HG03378 (cell line): ENCODE measurements around the gene ERBIN.
"Not testable (repeated sequence)": the region's sequence is repeated elsewhere in the genome, so short reads cannot be mapped to it uniquely, and the experiment has no call there.

ENCODE experiments used
- ATAC-seq: cut with Tn5 transposase; IDR thresholded peaks from one replicate; pipeline ENCODE4 v1.9.1; 2021; ENCODE audit warnings: mild to moderate bottlenecking, moderate library complexity; ENCODE audit not compliant: unreplicated experiment

Gene ERBIN, protein sequence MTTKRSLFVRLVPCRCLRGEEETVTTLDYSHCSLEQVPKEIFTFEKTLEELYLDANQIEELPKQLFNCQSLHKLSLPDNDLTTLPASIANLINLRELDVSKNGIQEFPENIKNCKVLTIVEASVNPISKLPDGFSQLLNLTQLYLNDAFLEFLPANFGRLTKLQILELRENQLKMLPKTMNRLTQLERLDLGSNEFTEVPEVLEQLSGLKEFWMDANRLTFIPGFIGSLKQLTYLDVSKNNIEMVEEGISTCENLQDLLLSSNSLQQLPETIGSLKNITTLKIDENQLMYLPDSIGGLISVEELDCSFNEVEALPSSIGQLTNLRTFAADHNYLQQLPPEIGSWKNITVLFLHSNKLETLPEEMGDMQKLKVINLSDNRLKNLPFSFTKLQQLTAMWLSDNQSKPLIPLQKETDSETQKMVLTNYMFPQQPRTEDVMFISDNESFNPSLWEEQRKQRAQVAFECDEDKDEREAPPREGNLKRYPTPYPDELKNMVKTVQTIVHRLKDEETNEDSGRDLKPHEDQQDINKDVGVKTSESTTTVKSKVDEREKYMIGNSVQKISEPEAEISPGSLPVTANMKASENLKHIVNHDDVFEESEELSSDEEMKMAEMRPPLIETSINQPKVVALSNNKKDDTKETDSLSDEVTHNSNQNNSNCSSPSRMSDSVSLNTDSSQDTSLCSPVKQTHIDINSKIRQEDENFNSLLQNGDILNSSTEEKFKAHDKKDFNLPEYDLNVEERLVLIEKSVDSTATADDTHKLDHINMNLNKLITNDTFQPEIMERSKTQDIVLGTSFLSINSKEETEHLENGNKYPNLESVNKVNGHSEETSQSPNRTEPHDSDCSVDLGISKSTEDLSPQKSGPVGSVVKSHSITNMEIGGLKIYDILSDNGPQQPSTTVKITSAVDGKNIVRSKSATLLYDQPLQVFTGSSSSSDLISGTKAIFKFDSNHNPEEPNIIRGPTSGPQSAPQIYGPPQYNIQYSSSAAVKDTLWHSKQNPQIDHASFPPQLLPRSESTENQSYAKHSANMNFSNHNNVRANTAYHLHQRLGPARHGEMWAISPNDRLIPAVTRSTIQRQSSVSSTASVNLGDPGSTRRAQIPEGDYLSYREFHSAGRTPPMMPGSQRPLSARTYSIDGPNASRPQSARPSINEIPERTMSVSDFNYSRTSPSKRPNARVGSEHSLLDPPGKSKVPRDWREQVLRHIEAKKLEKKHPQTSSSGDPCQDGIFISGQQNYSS (N-terminal part only)

DNA sequence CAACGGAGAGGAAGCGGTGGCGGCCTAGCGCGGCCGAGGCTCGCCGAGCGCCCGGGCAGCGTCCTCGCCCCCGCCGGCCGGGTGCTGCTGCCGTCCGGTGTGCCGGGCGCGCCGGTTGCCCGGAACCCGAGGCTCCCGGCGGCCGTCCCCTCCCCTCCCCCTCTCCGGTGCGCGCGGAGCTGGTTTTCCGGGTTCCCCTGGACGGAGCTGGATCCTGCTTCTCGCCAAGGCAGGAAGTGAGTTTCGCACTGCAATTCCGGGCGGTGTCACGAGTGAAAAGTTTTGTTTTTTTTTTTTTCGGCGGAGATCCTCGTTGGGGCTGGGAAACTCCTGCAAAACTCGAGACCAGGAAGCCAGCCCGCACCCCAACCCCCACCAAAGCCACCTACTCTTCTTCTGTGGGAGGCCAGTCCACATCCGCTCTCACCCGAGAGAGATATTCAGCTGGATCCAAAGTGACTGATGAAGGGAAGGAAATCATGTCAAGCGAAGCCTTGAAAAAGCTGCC, at the start of gene ERBIN:
ERBIN (plus strand) TSS at position 300 of the 508 bp plus-strand sequence. CDS start 66,144 bp downstream, outside the sequence.
- ATAC-seq: peak; percentile 23

DNA sequence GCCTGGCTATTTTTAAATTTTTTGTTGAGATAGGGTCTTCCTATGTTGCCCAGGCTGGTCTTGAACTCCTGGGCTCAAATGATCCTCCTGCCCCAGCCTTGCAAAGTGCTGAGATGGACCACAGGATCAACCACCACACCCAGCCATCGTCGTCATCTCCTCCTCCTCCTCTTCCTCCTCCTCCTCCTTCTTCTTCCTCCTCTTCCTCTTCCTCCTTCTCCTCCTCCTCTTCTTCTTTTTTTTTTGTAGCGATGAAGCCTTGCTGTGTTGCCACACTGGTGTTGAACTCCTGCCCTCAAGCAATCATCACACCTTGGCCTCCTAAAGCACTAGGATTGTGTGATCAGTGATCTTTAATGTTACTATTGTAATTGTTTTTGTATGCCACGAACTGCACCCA, 49.4 kb upstream of the ERBIN start:
- ATAC-seq: no peak

DNA sequence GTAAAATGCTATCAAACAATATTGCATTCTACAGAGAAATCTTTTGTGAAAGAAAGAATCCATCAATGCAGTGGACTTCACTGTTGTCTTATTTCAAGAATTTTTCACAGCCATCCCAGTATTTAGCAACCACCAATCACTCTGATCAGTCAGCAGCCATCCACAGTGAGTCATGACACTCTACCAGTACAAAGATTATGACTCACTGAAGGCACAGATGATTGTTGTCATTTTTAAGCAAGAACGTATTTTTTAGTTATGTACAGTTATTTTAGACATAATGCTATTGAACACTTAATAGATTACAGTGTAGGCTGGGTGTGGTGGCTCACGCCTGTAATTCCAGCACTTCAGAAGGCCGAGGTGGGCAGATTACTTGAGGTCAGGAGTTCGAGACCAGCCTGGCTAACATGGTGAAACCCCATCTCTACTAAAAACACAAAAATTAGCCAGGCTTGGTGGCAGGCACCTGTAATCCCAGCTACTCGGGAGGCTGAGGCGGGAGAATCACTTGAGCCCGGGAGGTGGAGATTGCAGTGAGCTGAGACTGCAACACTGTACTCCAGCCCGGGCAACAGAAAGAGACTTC, 46.6 kb upstream of the ERBIN start:
- not testable (repeated sequence) for ATAC-seq

DNA sequence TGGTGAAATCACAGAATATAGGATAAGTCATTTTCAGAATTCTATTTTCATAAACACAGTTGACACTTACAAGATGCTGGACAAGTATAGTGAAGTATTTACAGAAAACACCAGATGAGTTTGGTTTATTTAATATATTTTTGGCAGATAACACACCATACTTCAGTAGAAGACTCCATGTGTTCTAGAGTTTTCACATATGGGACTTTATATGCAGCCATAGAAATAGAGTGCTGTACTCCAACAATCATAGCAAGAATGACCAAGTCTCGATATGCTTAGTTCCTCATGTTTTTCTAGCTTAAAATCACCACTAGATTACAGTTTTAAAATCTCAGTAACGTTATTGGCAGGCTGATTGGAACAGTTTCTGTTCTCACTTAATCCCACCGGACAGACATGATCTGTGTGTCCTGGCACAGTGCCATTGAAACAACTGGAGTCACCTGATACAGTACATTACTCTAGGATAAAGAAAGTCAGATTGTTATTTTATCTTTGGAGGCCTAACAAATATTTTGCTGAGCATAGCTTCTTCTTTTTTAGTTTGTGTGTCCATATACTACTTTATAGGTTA, 45.8 kb upstream of the ERBIN start:
- ATAC-seq: no peak

DNA sequence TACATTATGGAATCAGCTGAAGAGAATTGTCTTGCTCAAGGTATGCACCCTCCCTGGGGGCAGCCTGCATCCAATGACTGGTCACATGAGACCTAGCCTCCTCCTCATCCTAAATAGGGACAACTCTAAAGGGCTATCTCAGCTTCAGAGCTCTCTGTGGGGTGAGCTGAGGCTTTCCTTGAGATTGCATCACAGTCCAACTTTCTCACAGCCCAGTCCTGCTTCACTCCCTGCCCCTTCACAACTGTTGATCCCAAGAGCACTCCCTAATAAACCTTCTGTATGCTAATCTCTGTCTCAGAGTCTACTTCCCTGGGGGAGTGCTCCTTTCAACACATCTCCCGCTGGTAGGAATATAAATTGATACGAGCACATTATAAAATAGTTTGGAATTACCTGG, 44.1 kb upstream of the ERBIN start:
- ATAC-seq: no peak

DNA sequence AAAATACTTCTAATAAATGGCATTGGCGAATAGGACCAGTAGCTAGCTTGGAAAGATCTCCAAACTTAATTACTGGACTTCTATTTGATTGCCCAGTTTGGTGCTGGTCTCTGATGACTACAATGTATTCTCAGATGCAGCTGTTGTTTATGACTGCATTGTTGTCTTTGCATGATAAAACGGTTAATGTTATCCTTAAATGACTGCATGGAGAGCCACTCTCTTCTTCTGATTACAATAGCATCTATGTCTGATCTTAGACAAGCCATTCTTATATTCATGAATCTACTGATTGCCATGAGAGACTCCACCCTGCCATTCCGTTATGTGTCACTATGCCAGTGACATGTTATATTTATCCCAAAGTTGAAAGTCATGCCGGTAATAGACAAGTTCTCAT, 42.9 kb upstream of the ERBIN start:
- ATAC-seq: no peak

DNA sequence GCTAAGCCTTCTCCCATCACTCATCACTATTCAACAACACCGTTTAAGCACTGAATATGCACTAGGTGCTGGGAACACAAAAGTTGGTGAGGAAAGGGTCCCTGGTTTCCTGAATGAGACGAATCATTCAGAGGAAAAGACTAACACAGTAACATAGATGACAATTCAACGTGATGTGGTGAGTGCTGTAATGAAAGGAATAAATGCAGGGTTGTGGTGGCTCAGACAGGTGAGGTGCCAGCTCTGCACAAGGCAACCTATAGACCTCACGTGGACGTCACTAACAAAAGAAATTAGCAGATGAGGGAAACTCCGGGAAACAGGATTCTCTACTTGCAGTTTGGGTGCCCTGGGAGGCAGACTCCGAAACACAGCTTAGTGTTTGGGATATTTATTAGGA, 40.0 kb upstream of the ERBIN start:
- no peak for ATAC-seq

DNA sequence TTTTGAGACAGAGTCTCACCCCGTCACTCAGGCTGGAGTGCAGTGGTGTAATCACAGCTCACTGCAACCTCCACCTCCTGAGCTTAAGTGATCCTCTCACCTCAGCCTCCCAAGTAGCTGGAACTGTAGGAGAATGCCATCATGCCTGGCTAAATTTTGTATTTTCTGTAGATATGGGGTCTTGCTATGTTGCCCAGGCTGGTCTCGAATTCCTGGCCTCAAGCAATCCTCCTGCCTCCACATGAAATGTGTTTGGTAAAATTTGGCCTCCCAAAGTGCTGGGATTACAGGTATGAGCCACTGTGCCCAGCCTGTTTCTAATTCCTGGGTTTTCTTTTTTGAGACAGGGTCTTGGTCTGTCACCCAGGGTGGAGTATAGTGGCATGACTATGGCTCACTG, 34.4 kb upstream of the ERBIN start:
- not testable (repeated sequence) for ATAC-seq

DNA sequence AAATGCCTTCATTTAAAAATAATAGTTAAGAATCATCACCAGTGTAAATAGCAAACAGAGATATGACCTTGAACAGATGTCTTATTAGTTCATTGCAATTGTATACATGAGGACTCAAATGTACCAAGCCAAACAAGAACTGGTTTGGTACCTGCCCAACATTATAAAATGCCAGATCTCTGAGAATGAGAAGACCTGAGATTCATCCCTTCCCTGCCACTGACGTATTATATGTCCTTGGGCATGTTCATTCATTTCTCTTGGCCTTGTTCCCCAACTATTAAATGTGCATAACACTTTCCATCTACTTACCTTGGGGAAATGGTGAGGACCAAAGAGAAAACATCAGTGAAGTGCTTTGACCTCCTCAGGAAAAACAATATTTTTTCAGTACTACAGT, 33.6 kb upstream of the ERBIN start:
- no peak for ATAC-seq

DNA sequence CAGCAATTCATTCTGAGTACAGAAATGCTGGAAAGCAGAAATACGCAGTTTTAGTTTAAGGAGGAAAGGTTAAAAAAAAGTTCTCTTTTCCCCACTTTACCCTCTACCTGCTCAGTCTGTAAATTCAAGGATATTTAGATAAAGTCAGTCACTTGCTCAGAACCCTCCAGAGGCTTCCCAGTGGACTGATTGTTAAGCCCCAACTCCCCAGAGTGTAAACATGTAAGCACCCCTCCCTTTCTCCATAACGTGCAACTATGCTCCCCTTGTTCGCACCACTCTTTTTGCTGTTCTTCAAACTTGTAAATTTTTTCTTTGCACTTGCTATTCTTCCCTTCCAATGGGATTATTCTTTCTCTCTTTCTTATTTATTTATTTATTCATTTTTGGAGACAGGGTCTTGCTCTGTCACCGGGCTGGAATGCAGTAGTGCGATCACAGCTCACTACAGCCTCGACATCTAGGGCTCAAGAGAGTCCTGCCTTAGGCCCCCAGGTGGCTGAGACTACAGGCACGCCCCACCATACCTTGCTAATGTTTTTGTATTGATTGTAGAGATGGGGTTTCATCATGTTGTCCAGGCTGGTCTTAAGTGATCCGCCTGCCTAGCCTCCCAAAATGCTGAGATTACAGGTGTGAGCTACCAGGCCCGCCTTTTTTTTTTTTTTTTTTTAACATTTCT, 32.5 kb upstream of the ERBIN start:
- no peak for ATAC-seq

DNA sequence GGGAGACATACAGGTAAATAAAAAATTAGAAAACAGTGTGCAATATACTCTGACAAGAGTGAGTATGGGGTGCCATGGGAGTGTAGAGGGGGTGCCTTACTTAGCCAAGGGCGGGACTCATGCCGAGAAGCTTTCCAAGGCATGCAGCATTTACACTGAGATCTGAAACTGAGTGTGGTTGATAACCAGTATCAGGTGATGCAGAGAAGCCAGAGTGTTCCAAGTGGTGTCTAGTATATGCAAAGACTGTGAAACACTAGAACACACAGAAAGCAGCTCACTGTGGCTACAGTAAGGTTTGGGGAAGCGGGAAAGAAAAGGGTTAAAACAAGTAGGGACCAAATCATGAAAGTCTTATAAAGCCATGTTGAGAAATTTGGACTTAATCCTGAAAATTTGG, 30.5 kb upstream of the ERBIN start:
- no peak for ATAC-seq

DNA sequence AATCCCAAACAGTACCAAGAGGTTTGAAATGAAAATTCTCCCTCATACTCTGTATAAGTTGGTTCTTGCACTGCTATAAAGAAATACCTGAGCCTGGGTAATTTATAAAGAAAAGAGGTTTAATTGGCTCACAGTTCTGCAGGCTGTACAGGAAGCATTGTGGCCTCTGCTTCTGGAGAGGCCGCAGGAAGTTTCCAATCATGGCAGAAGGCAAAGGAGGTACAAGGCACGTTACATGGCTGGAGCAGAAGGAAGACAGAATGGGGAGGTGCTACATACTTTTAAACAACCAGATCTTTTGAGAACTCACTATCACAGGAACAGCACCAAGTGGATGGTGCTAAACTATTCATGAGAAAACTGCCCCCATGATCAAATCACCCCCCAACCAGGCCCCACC, 25.6 kb upstream of the ERBIN start:
- no peak for ATAC-seq

DNA sequence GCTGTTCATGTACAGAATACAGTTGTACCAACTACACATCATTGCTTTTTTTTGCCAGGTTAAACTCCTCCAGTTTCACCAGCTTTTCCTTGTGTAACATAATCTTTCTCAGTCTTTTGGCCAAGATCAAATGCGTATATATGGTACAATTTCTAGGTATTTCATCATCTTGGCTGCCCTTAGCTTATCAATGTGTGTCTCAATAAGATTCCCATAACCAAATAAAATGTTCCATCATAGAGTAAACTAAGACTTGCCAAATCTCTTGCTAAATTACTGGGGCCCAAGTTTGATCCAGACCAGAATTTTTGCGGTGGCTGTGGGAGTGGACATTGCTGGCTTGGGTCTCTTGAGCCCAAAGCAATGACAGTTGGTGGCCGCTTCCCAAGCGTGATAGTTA, 24.3 kb upstream of the ERBIN start:
- ATAC-seq: no peak

DNA sequence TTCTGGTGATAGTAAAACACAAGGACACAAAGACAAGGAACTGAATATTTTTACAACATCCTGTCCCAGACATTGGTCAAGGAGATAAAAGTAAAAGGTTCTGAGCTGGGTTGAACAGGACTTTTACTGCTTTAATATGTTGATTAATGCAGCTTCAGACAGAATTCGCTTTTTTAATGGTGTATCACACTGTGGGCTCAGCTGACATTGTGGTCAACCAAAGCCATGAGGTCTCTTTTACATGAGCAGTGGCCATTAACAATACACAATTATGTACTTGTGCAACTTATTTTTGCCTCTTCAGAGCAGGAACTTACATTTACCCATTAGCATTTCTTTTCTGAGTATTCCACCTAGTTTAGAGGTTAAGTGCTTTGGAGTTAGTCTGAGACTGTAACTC, 22.8 kb upstream of the ERBIN start:
- ATAC-seq: no peak

DNA sequence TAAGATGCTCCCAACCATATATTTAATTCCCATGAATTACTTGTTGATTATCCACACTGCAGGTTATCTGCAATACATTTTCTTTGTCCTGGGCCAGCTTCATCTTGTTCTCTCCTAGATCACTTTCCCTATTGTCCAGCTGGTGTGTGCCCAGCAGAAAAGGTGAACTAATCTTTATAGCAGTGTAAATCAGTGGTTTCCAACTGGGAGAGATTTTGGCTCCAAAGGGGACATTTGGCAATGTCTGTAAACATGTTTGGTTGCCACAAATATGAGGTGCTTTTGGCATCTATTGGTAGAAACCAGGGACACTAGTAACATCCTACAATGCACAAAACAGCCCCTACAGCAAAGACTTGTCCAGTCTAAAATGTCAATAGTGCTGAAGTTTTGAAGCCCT, 20.1 kb upstream of the ERBIN start:
- no peak for ATAC-seq

DNA sequence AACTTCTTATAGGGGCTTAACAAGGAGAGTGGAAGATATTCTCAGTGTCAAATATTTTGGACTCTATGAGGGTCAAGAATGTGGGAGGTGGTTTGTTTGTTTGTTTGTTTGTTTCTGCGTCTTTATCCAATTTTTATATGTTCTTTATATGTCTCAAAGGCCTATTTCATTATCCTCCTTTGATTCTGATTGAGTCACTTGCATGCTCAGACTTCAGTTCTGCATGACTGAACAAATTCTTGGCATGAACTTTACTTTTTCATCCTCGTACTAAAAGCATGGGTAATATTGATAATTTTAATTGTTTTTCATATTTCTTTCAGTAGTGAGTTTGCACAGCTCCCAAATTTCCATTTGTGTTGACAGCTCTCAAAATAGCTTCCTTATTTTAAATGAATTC, 19.2 kb upstream of the ERBIN start:
- no peak for ATAC-seq

DNA sequence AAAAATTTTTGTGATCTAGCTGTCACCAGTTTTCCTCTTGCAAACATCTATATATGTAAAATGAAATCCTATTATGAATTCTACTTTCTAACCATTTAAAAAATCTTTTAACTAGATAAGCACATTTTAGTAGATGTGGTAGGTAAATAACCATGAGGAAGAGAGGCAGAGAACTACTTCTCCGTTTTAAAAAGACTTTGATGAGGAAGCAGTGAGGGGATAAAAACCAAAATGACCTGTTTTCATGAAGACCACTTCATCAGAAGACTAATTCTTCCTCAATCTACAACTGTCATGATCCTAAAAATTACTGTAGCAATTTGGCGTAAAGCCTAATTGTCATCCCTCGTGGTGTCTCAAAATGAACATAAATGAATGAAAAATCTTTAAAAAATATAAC, 15.7 kb upstream of the ERBIN start:
- ATAC-seq: no peak

DNA sequence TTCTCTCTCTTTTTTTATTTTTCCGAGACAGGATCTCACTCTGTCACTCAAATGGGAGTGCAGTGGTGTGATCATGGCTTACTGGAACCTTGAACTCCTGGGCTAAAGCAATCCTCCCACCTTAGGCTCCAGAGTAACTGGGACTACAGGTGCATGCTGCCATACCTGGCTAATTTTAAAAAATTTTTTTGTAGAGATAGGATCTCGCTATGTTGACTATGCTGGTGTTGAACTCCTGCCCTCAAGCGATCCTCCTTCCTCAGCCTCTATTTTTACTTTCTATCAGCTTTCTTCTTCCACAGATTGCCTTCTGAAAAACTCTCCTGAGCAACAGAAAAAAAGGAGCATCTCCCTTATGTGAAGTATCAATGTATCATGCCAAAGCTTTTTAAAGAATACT, 14.1 kb upstream of the ERBIN start:
- ATAC-seq: no peak

DNA sequence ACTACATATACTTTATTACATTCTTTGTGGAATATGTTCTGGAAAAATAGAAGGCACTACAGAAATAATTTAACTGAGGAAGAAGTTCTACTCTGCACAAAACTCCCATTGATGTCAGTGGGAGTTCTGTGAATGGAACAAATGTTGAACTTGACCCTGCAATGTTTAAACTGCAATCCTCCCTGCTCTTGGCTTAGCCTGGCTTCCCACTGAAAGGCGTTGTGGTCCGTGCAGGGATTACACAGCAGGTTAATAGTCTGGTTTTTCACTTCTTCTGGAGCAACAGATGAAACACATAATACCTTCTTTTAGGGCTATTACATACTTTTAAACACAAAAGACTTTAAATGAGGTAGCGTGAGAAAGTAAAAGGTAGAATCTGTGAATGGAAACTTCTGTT, 12.9 kb upstream of the ERBIN start:
- ATAC-seq: no peak

DNA sequence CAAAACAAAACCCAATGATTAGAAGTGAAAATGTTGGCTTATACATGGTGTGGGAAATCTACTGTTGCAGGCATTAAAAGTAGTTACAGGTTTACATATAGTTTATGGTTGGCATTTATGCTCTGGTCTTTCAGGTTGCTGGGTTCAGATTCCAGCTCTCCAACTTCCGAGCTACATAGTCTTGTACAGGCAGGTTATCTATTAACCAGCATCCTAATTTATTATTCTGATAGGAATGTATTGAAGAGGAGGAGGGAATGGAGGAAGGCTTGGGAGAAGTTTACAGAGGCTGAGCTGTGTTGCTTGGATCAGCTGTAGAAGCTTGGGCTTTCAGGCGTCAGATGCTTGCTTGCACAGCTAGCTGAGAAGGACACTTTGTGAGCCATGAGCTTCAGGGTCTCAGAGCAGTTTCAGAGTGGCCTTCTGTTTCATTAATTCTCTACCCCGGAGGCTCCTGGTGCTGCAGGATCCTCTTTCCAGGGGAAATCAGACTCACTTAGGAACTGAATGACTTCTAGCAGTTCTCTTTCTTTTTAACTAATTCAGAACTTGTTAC, 11.7 kb upstream of the ERBIN start:
- ATAC-seq: no peak
